Neural crest cell (in vitro differentiated cells): ENCODE results near the gene EPM2AIP1. TPM values are rescaled to one million over a fixed set of nuclear protein-coding genes. Genes with fewer than 3 reads are reported as not detected.

Experiments
- DNase-seq: peaks from one replicate; pipeline ENCODE4 v3.0.0; 2021; ENCODE audit warnings: low read depth, mixed read lengths, low spot score
- H3K27ac Mint-ChIP-seq: one replicate; pipeline ENCODE4 v1.8.0; 2021; ENCODE audit warnings: mild to moderate bottlenecking, mixed read lengths; ENCODE audit not compliant: unreplicated experiment
- H3K27me3 Mint-ChIP-seq: 2 replicates; pipeline ENCODE4 v1.8.0; 2021; ENCODE audit warnings: low read depth, mild to moderate bottlenecking, mixed read lengths
- H3K36me3 Mint-ChIP-seq: 2 replicates; pipeline ENCODE4 v1.8.0; 2021; ENCODE audit warnings: low read depth, mild to moderate bottlenecking, mixed read lengths
- H3K4me1 Mint-ChIP-seq: 2 replicates; pipeline ENCODE4 v1.8.0; 2021; ENCODE audit warnings: mixed read lengths
- H3K4me3 Mint-ChIP-seq: one replicate; pipeline ENCODE4 v1.8.0; 2021; ENCODE audit warnings: mild to moderate bottlenecking, mixed read lengths
- H3K9me3 Mint-ChIP-seq: 2 replicates; pipeline ENCODE4 v1.8.0; 2021; ENCODE audit warnings: mixed read lengths
- total RNA-seq: library from RNA; stranded (reverse); gene quantifications from 2 replicates; pipeline ENCODE4 v1.2.1, GENCODE V29; 2021
- TF ChIP-seq, protein P1 (sequence below): fragments of 200-600 bp; sonication (generic); conservative IDR thresholded peaks from 2 replicates; pipeline ENCODE4 v1.5.0; 2021; ENCODE audit warnings: antibody characterized with exemption, mild to moderate bottlenecking

Gene EPM2AIP1
- total RNA-seq, 1 donor from 2014 or later: 30.1 TPM

DNA sequence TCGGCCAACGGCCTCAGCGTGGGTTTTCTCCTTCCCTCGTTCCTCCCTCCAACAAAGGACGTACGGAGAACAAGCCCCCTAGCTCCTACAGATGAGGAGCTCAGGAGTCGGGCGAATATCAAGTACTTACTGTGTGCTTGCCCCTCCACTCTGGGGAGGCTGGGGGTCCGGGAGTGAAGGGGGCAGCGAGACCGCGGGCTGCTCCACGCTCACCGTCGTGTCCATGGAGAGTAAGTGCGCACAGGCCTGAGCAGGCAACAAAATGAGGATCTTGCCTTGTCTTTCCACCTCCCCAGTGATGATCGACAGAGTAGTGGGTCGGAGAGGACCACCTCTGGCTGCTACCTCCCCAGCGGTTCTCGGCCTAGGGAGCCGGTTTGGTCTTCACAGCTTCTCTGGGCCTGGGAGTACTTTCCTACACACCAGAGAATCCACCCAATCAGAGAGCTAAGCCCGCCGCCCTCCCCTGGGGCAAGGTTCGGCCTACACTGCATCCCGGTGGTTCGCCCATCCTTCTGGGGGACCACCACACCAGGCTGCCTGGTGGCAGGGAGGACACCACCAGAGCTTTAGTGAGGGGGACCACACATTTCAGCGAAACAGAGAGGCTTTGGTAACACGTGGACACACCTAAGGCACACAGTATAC lies 47.5 kb downstream of the EPM2AIP1 start:
- H3K4me1 Mint-ChIP-seq: peaks cover 18% of the 10 kb centered on the region
- H3K9me3 Mint-ChIP-seq: peaks cover 20% of the 10 kb centered on the region
- no peak for DNase-seq
- TF ChIP-seq, protein P1, sequence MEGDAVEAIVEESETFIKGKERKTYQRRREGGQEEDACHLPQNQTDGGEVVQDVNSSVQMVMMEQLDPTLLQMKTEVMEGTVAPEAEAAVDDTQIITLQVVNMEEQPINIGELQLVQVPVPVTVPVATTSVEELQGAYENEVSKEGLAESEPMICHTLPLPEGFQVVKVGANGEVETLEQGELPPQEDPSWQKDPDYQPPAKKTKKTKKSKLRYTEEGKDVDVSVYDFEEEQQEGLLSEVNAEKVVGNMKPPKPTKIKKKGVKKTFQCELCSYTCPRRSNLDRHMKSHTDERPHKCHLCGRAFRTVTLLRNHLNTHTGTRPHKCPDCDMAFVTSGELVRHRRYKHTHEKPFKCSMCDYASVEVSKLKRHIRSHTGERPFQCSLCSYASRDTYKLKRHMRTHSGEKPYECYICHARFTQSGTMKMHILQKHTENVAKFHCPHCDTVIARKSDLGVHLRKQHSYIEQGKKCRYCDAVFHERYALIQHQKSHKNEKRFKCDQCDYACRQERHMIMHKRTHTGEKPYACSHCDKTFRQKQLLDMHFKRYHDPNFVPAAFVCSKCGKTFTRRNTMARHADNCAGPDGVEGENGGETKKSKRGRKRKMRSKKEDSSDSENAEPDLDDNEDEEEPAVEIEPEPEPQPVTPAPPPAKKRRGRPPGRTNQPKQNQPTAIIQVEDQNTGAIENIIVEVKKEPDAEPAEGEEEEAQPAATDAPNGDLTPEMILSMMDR: no peak
- no peak overlapping the region for H3K27ac Mint-ChIP-seq
- H3K36me3 Mint-ChIP-seq: peaks cover 15% of the 10 kb centered on the region
- H3K4me3 Mint-ChIP-seq: peak overlapping the region; percentile 85
- peaks cover 2% of the 10 kb centered on the region for H3K27me3 Mint-ChIP-seq

DNA sequence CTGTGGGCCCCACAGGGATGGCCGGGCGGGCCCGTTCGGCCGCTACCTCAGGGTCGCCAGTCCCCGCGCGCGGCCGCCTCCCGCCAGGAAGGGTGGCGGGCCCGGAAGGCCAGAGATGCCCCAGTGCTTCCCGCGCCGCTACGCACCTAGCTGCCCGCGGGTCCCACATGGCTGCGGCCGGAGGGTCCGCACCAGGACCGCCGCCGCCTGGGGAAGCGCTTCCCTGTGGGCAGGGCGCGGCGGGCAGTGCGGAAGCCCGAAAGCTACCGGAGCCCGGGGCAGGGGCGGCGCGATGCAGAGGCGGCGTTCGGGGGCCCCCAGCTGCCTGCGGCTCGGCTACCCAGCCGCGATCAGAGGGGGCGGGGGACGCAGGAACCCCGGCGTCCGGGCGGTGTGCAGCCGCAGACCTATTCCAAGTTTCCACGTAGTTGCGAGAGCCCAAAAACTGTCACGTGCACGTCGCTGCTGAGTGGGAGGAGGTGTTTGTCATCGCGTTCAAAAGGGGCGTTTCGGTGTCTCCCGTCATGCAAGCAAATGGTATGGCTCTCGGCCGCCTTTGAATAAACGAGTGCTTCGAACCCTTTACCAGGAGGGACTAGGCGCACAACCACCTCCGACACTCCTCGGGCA lies 48.2 kb downstream of the EPM2AIP1 start, which contains the start of gene TRANK1:
Gene TRANK1 (minus strand): TSS at position 414 of the 630 bp plus-strand sequence. CDS start 245 bp downstream, at position 169.
- peak within 1 kb of the TSS; percentile 71 for H3K27ac Mint-ChIP-seq
- TF ChIP-seq, protein P1: no peak
- H3K36me3 Mint-ChIP-seq: peaks cover 15% of the 10 kb centered on the region
- peaks cover 18% of the 10 kb centered on the region for H3K4me1 Mint-ChIP-seq
- peaks cover 20% of the 10 kb centered on the region for H3K9me3 Mint-ChIP-seq
- DNase-seq: peak; percentile 39
- peaks cover 2% of the 10 kb centered on the region for H3K27me3 Mint-ChIP-seq
- peak within 1 kb of the TSS; percentile 88 for H3K4me3 Mint-ChIP-seq

DNA sequence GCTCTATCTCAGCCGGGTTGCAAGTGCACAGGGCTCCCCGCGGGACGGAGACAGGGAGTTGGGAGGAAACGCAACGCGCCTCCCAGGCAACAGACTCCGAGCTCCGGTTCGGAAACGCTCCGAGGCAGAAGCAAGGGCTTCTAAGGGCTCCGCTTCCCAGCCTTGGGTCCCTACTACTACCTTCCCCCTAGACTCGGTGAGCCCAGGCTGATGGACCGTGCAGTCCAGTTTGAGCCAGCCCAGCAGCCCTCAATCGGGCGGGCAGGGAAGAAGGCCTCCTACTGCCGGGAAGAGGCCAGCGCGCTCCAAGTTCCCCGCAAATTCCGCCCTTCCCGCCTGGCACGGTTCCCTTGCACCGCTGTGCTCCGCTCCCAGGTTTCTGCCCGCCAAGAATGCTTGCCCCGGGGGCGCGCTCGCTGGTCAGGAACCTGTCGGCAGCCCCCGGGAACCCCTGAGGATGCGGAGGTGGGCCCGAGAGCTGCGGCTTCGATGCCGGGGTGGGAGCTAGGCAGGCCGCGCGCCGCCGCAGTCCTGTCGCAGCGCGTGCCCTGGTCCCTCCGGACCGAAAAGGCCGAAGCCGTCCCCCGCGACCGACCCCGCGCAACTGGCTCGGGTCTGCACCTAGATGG lies 48.8 kb downstream of the EPM2AIP1 start:
- TF ChIP-seq, protein P1: no peak
- peaks cover 12% of the 10 kb centered on the region for H3K36me3 Mint-ChIP-seq
- peak overlapping the region; percentile 71 for H3K27ac Mint-ChIP-seq
- peaks cover 15% of the 10 kb centered on the region for H3K4me1 Mint-ChIP-seq
- H3K4me3 Mint-ChIP-seq: peak overlapping the region; percentile 88
- peak; percentile 40 for DNase-seq
- peaks cover 15% of the 10 kb centered on the region for H3K9me3 Mint-ChIP-seq
- H3K27me3 Mint-ChIP-seq: peaks cover 2% of the 10 kb centered on the region

DNA sequence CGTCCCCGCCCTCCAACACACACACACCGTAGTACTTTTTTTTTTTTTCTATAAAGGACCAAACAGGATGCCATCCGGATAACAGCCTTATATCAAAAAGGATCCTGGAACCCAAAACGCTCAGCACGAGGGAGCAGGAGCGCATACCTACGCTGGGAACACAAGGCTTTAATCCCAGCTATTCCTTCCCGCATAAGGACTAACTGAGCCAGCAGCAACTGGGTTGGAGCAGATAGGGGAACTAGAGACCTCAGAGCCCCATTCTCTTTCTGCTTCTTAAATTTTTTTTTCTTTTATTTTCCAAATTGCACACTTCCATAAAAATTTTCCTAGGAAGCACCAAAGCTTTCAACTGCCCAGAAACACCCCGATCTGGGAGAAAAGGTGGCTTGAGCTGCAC lies 49.3 kb downstream of the EPM2AIP1 start:
- Mint-ChIP-seq H3K4me1 (peaks cover 14% of the 10 kb centered on the region), H3K27me3 (peaks cover 2% of the 10 kb centered on the region), H3K4me3 (peak overlapping the region; percentile 88), H3K36me3 (peaks cover 9% of the 10 kb centered on the region), H3K9me3 (peaks cover 14% of the 10 kb centered on the region), H3K27ac (peak overlapping the region; percentile 71)
- no peak for DNase-seq
- TF ChIP-seq, protein P1: no peak

DNA sequence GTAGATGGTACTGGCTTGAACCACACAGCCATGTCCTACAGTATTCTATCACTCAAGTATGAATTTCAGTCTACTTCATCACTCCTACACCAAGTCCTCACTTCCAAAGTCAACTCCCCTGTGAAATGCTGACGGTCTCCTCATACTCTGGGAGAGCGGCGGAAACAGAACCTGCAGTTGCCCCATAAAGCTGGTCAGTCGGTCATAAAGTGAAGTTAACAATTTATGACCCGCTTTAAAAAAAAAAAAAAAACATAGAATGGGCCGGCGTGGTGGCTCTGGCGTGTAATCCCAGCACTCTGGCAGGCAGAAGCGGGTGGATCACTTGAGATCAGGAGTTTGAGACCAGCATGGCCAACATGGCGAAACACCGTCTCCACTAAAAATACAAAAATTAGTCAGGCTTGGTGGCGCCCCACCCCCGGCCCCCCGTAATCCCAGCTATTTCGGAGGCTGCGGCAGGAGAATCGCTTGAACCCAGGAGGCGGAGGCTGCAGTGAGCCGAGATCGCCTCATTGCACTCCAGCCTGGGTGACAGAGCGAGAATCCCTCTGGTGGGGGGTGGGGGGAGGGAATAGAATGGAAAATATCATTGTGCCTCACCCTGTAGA lies 50.2 kb downstream of the EPM2AIP1 start:
- TF ChIP-seq, protein P1: no peak
- H3K4me3 Mint-ChIP-seq: peak overlapping the region; percentile 38

More for the DNA sequence above, 50.2 kb downstream of the EPM2AIP1 start:
- Mint-ChIP-seq H3K27me3 (peaks cover 2% of the 10 kb centered on the region), H3K27ac (no peak overlapping the region), H3K36me3 (peaks cover 6% of the 10 kb centered on the region), H3K9me3 (peaks cover 11% of the 10 kb centered on the region), H3K4me1 (peaks cover 14% of the 10 kb centered on the region)
- DNase-seq: no peak
